IMR-90 (cell line): ENCODE data around the gene PRR14L. TPM values are rescaled to one million over a fixed set of nuclear protein-coding genes. Genes with fewer than 3 reads are reported as not detected.

Experiments used
- ATAC-seq: fragments of 200-7000 bp; cut with Tn5 transposase; 2 replicates; pipeline ENCODE4 v1.9.1; 2020; ENCODE audit warnings: low read depth, mild to moderate bottlenecking, moderate library complexity
- BruUV-seq: library from RNA; stranded (reverse); fragments of 400-500 nt; replicated peaks from 2 replicates; lab custom pipeline; 2021; lab: Mats Ljungman, UMichigan
- CTCF ChIA-PET: fragments of 300-600 bp; formaldehyde crosslinking; extraction: SDS; loops from one replicate; lab custom pipeline; 2021; ENCODE audit warnings: antibody characterized with exemption; lab: Yijun Ruan, JAX
- POLR2A ChIA-PET: fragments of 300-600 bp; sonication (Branson Sonifier 250); formaldehyde crosslinking; loops from one replicate; lab custom pipeline; 2022; ENCODE audit warnings: antibody characterized with exemption; ENCODE audit not compliant: unreplicated experiment; lab: Charles Lee
- DNase-seq: peaks from one replicate; pipeline ENCODE4 v3.0.0; 2013
- H2AFZ ChIP-seq: replicated peaks from 2 replicates; pipeline ENCODE3; 2013; ENCODE audit warnings: low read length, mild to moderate bottlenecking; ENCODE audit not compliant: poor library complexity
- H2AK5ac ChIP-seq: 2 replicates; pipeline ENCODE4 v1.6.1; 2013; ENCODE audit warnings: low read depth, low read length, inconsistent platforms
- H2AK9ac ChIP-seq: replicated peaks from 2 replicates; pipeline ENCODE3; 2013; ENCODE audit warnings: mild to moderate bottlenecking, low read depth, low read length, moderate library complexity; ENCODE audit not compliant: poor library complexity
- H2BK120ac ChIP-seq: 2 replicates; pipeline ENCODE4 v1.6.1; 2013; ENCODE audit warnings: low read depth, low read length, inconsistent platforms
- H2BK15ac ChIP-seq: 3 replicates; pipeline ENCODE4 v1.6.1; 2013; ENCODE audit warnings: low read depth, low read length, inconsistent platforms
- H2BK20ac ChIP-seq: 2 replicates; pipeline ENCODE4 v1.6.1; 2013; ENCODE audit warnings: low read depth, mild to moderate bottlenecking, inconsistent platforms, low read length, moderate library complexity
- H2BK5ac ChIP-seq: 2 replicates; pipeline ENCODE4 v1.6.1; 2013; ENCODE audit warnings: mild to moderate bottlenecking, low read depth, low read length, inconsistent platforms; ENCODE audit not compliant: poor library complexity, severe bottlenecking
- H3K14ac ChIP-seq: replicated peaks from 2 replicates; pipeline ENCODE4 v1.6.1; 2013; ENCODE audit warnings: low read depth, low read length, inconsistent platforms
- H3K18ac ChIP-seq: 2 replicates; pipeline ENCODE4 v1.6.1; 2013; ENCODE audit warnings: low read depth, low read length, control low read depth
- H3K23ac ChIP-seq: 2 replicates; pipeline ENCODE4 v1.6.1; 2013; ENCODE audit warnings: low read depth, low read length, inconsistent platforms
- H3K27ac ChIP-seq: 2 replicates; pipeline ENCODE4 v1.5.1; 2013; ENCODE audit warnings: mild to moderate bottlenecking, control low read depth, low read length; ENCODE audit not compliant: insufficient read depth
- H3K27me3 ChIP-seq: 2 replicates; pipeline ENCODE4 v1.6.1; 2013; ENCODE audit warnings: low read length; ENCODE audit not compliant: control insufficient read depth, insufficient read depth
- H3K36me3 ChIP-seq: 2 replicates; pipeline ENCODE4 v1.6.1; 2013; ENCODE audit warnings: low read length, mixed read lengths; ENCODE audit not compliant: control insufficient read depth, insufficient read depth
- H3K4ac ChIP-seq: 2 replicates; pipeline ENCODE4 v1.6.1; 2013; ENCODE audit warnings: low read depth, low read length, inconsistent platforms
- H3K4me1 ChIP-seq: 2 replicates; pipeline ENCODE4 v1.6.1; 2013; ENCODE audit warnings: low read length, mixed read lengths; ENCODE audit not compliant: control insufficient read depth, insufficient read depth
- H3K4me2 ChIP-seq: 2 replicates; pipeline ENCODE4 v1.6.1; 2013; ENCODE audit warnings: low read depth, mild to moderate bottlenecking, control low read depth, low read length, moderate library complexity
- H3K4me3 ChIP-seq: 2 replicates; pipeline ENCODE4 v1.5.1; 2013; ENCODE audit warnings: low read depth, mild to moderate bottlenecking, control low read depth, low read length, moderate library complexity; ENCODE audit not compliant: insufficient read depth
- H3K56ac ChIP-seq: 2 replicates; pipeline ENCODE4 v1.6.1; 2013; ENCODE audit warnings: low read length, inconsistent platforms; ENCODE audit not compliant: insufficient read depth; ENCODE audit errors: extremely low read depth
- H3K79me1 ChIP-seq, 2 experiments: 2 replicates each; pipeline ENCODE4 v1.6.1; 2013; ENCODE audit warnings: low read length in 2 of 2, inconsistent platforms in 1 of 2, low read depth in 1 of 2
- H3K9ac ChIP-seq: 2 replicates; pipeline ENCODE4 v1.6.1; 2013; ENCODE audit warnings: low read depth, low read length, control low read depth
- H3K9me1 ChIP-seq: 2 replicates; pipeline ENCODE4 v1.6.1; 2013; ENCODE audit warnings: low read length, inconsistent platforms; ENCODE audit not compliant: insufficient read depth
- H3K9me3 ChIP-seq: 2 replicates; pipeline ENCODE4 v1.6.1; 2013; ENCODE audit warnings: low read length; ENCODE audit not compliant: control insufficient read depth, insufficient read depth
- H4K20me1 ChIP-seq: 2 replicates; pipeline ENCODE4 v1.6.1; 2013; ENCODE audit warnings: low read length, inconsistent platforms; ENCODE audit not compliant: insufficient read depth
- H4K5ac ChIP-seq: 2 replicates; pipeline ENCODE4 v1.6.1; 2013; ENCODE audit warnings: mild to moderate bottlenecking, low read depth, low read length, control low read depth
- H4K8ac ChIP-seq, 2 experiments: 2 replicates each; pipeline ENCODE4 v1.6.1; 2013; ENCODE audit warnings: low read depth in 2 of 2, low read length in 2 of 2, control low read depth in 1 of 2, inconsistent platforms in 1 of 2
- H4K91ac ChIP-seq: 2 replicates; pipeline ENCODE4 v1.6.1; 2013; ENCODE audit warnings: low read depth, low read length, inconsistent platforms; ENCODE audit not compliant: insufficient read depth
- FOS ChIP-seq: fragments of 150-350 bp; IDR thresholded peaks from 2 replicates; pipeline ENCODE4 v1.6.1; 2016; ENCODE audit warnings: low read depth, low read length
- MAZ ChIP-seq: IDR thresholded peaks from 2 replicates; pipeline ENCODE4 v1.6.1; 2012; ENCODE audit warnings: low read depth, mild to moderate bottlenecking, low read length, improper control_type of control experiment, moderate library complexity, borderline replicate concordance
- NFE2L2 ChIP-seq: fragments of 150-350 bp; IDR thresholded peaks from 2 replicates; pipeline ENCODE4 v1.6.1; 2016; ENCODE audit warnings: low read depth, mild to moderate bottlenecking, low read length
- POLR2A ChIP-seq: IDR thresholded peaks from 2 replicates; pipeline ENCODE4 v1.6.1; 2012; ENCODE audit warnings: mild to moderate bottlenecking, low read depth, low read length
- RAD21 ChIP-seq: IDR thresholded peaks from 2 replicates; pipeline ENCODE4 v1.6.1; 2012; ENCODE audit warnings: low read length, improper control_type of control experiment
- USF2 ChIP-seq: fragments of 150-350 bp; IDR thresholded peaks from 2 replicates; pipeline ENCODE4 v1.6.1; 2017; ENCODE audit warnings: mild to moderate bottlenecking, antibody characterized with exemption, low read length, low read depth
- WGBS, 2 experiments: methylation state at CpG; one replicate each; pipeline versions ENCODE4 v1.1.5 to v1.1.7; 2013; ENCODE audit warnings: missing lambda C conversion rate in 2 of 2; ENCODE audit not compliant: insufficient read length in 1 of 2; ENCODE audit errors: extremely low coverage in 2 of 2; 5-methylcytosine and 5-hydroxymethylcytosine counted together
- dilution Hi-C: fragments of 300-500 bp; cut with HindIII; formaldehyde crosslinking; loops from one replicate; pipeline ENCODE4 v1.14.3; 2018; ENCODE audit warnings: low sequenced_read_pairs; ENCODE audit not compliant: unreplicated experiment
- in situ Hi-C: fragments of 300-500 bp; cut with MboI; formaldehyde crosslinking; loops from 3 replicates; pipeline ENCODE4 v1.14.3; 2019; ENCODE audit warnings: low sequenced_read_pairs, inconsistent platforms, mixed read lengths
- intact Hi-C: fragments of 100-400 bp; cut with micrococcal nuclease; formaldehyde crosslinking; loops from 2 replicates; pipeline ENCODE4 v1.10.0; 2022
- polyA plus RNA-seq, 3 experiments: library from polyadenylated mRNA; depleted of rRNA; stranded (reverse); fragments of >200 nt; gene quantifications; 2 replicates each; pipeline ENCODE4 v1.2.3, GENCODE V29; 2012; ENCODE audit warnings: low replicate concordance in 1 of 3
- total RNA-seq: library from RNA; depleted of rRNA; stranded (reverse); fragments of >200 nt; gene quantifications from 2 replicates; pipeline ENCODE4 v1.2.3, GENCODE V29; 2012
- TF ChIP-seq, protein P1 (sequence below): conservative IDR thresholded peaks from 2 replicates; pipeline ENCODE4 v1.5.1; 2012; ENCODE audit warnings: mild to moderate bottlenecking, low read depth, low read length, improper control_type of control experiment

The PRR14L gene
- total and polyA plus RNA-seq, 2 of the 4 experiments (the other 2 are of a cell fraction): 9.0 to 19.7 TPM

DNA sequence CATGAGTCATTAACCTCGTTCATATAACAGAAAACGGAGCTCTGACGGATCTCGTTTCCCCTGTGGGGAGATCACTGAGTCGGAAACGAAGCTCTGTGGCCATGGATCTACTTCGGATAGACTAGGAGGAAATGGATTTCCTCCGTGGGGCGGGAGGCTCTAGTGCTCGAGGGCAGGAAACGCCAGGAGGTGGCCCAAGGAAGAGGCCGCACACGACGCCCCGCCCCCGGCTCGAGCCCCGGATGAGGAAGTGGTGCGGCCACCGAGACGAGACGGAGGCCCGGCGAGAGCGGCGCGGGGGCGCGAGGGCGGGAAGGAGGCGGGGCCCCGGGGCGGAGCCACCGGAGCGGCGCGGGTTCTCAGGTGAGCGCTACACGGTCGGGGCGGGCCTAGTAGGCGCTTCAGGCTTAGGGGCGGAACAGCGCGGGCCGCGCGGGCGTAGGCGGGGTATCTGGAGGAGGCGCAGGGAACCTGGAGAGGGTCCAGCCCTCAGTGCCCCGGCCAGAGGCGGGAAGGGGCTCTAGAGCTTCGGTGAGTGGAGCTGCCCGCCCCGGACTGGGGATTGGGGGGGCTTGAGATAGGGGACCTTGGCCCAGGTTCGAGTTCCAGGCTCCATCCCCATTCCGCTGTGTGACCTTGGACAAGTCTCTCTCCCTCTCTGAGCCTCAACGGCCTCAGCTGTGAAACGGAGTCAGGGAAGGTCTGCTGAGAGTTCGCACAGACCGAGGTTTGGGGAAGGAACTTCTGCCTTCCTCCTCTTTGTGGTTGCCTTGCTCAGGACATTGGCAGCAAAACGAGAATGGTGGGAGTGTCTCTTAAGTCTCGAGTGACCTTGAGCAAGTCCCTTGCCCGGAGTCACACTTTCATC is 3.9 kb upstream of the PRR14L start, which contains the start of gene DEPDC5:
TSS of gene DEPDC5 (plus strand) at position 386 of the 868 bp plus-strand sequence. CDS start 903 bp downstream, outside the sequence.
- Histone ChIP-seq H2BK5ac (peak within 1 kb of the TSS; percentile 80), H3K79me1 (peaks cover 22 to 44% of the 10 kb centered on the region in 2 experiments), H3K23ac (peak within 1 kb of the TSS; percentile 97), H3K4ac (peak within 1 kb of the TSS; percentile 98), H3K9me1 (peaks cover 13% of the 10 kb centered on the region), H3K36me3 (peaks cover 6% of the 10 kb centered on the region), H3K18ac (peak within 1 kb of the TSS; percentile 89), H3K9me3 (no peaks in the 10 kb centered on the region), H4K8ac (peak within 1 kb of the TSS; percentile 64 to 99), H3K56ac (peak within 1 kb of the TSS; percentile 92), H4K5ac (peak within 1 kb of the TSS; percentile 99), H3K27ac (peak within 1 kb of the TSS; percentile 81), H3K14ac (peak within 1 kb of the TSS; percentile 100), H2BK120ac (peak within 1 kb of the TSS; percentile 53), H2BK20ac (0 out of 2 replicates have a peak within 1 kb of the TSS, but pooled peaks have one; percentile 2), H3K4me1 (peaks cover 9% of the 10 kb centered on the region), H2AK9ac (peak within 1 kb of the TSS; percentile 77), H2AK5ac (peak within 1 kb of the TSS; percentile 84), H3K4me3 (peak within 1 kb of the TSS; percentile 67), H2BK15ac (no peak within 1 kb of the TSS; the same call in 1 of the 3 replicates), H2AFZ (peak within 1 kb of the TSS; percentile 95), H3K27me3 (no peaks in the 10 kb centered on the region), H3K9ac (peak within 1 kb of the TSS; percentile 79), H4K91ac (peak within 1 kb of the TSS; percentile 88), H3K4me2 (peak within 1 kb of the TSS; percentile 97), H4K20me1 (no peaks in the 10 kb centered on the region)
- DNase-seq: peak; percentile 86
- ChIA-PET CTCF (no interaction called here), POLR2A (no interaction called here)
- intact Hi-C loops (loop anchor here (5.0 kb wide), 3 partner anchors 92 to 198 kb away; partner anchors contain the start of gene PISD), in situ Hi-C loops (loop anchor here (10.0 kb wide), 1 partner anchor 191 kb away; the partner anchor contains the start of gene YWHAH), dilution Hi-C loops (no loop called here)
- TF ChIP-seq MAZ (peak; percentile 63; the same call in 1 of the 2 replicates), USF2 (peak; percentile 4; the same call in 1 of the 2 replicates), POLR2A (peak; percentile 80), NFE2L2 (no peak), RAD21 (no peak), FOS (0 out of 2 replicates have a peak, but pooled peaks have one; percentile 48)
- TF ChIP-seq, protein P1, sequence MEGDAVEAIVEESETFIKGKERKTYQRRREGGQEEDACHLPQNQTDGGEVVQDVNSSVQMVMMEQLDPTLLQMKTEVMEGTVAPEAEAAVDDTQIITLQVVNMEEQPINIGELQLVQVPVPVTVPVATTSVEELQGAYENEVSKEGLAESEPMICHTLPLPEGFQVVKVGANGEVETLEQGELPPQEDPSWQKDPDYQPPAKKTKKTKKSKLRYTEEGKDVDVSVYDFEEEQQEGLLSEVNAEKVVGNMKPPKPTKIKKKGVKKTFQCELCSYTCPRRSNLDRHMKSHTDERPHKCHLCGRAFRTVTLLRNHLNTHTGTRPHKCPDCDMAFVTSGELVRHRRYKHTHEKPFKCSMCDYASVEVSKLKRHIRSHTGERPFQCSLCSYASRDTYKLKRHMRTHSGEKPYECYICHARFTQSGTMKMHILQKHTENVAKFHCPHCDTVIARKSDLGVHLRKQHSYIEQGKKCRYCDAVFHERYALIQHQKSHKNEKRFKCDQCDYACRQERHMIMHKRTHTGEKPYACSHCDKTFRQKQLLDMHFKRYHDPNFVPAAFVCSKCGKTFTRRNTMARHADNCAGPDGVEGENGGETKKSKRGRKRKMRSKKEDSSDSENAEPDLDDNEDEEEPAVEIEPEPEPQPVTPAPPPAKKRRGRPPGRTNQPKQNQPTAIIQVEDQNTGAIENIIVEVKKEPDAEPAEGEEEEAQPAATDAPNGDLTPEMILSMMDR: 0 out of 2 replicates have a peak, but pooled peaks have one; percentile 5
- WGBS, 2 experiments: 0% methylated on average over 16 of the region's 65 CpGs; no CpG with 5 or more reads in 1 of the 2 experiments
- peak; percentile 76 for ATAC-seq
- no TSS peak for BruUV-seq
